HG03439 (cell line): ENCODE results near the gene NDRG2.
"Not testable (repeated sequence)": the region's sequence is repeated elsewhere in the genome, so short reads cannot be mapped to it uniquely, and the experiment has no call there.

Source experiments
- ATAC-seq: cut with Tn5 transposase; IDR thresholded peaks from one replicate; pipeline ENCODE4 v1.9.1; 2021; ENCODE audit warnings: mild to moderate bottlenecking, moderate library complexity; ENCODE audit not compliant: unreplicated experiment

The NDRG2 gene

GRCh38 chr14:21016413-21017190 is 8.3 kb downstream of the NDRG2 start:
- ATAC-seq: no peak

- no peak for ATAC-seq
Observed at GRCh38 chr14:21015312-21015711, 9.5 kb downstream of the NDRG2 start.

DNA sequence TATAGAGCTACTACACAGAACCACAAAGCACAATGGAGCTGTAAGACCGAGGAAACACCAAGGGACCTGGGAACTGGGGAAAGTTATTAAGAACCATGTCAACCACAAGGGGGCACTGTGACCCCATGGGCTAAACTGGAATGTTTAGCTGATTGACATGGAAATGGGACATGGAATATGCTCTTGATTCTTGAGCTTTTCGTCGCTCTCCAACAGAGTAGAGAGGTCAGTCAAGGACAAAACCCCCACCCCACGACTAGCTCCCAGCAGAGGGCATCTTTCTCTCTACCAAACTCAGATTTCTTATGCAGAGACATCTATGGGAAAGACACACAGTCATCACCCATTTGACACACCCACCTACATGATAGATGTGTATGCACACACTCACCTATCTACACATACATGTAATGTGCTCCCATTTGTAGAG is 10.1 kb downstream of the NDRG2 start:
- ATAC-seq: no peak

GRCh38 chr14:21011136-21011535 is 13.7 kb downstream of the NDRG2 start:
- ATAC-seq: no peak

DNA sequence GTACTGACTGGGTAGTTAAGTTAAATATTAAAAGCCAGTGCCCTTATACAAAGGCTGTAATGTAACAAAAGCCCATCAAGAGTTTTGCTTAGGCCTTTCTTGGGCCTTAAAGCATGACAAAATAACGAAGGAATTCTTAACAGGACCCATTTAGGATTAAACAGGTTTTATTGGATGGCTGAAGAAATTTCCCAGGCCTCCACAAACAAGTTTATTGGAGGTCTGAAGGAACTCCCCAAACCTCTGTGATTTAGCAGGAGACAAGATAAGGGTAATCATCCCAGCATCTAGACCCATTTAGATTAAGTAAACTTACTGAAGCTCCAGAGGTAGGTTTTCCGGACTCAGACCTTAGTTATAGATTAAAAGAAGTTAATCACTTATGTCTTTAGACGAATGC is 15.1 kb downstream of the NDRG2 start:
- not testable (repeated sequence) for ATAC-seq

GRCh38 chr14:21003788-21004346 is 21.0 kb downstream of the NDRG2 start:
- ATAC-seq: no peak

DNA sequence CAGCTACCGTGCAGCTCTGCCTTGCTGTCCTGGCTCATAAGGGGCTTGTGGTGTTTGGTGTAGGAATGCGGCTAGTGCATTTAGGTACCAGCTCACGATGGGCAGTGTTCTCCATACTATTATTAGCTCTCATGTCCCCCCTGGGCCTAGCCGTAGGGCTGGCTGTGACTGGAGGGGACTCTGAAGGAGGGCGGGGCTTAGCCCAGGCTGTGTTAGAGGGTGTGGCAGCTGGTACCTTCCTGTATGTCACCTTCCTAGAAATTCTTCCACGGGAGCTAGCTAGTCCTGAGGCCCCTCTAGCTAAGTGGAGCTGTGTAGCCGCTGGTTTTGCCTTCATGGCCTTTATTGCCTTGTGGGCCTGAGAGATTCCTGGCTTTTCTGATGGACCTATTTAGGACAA is 23.6 kb downstream of the NDRG2 start:
- no peak for ATAC-seq

DNA sequence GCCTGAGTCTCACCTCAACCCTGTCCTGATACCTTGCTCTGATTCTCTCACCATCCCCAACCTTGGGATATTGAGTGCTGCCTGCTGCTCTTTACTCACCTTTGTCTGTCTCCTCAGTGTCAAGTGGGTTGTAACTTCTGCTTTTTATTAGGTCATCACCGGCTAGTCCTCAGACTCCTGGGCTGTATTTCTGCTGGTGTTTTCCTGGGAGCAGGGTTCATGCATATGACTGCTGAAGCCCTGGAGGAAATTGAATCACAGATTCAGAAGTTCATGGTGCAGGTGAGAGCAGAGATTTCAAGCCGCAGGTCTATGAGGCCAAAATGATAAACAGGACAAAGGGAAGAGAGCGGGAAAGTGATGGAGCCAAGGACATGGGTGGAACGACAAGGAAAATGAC is 25.3 kb downstream of the NDRG2 start:
- ATAC-seq: no peak

GRCh38 chr14:20998674-20999366 is 26.0 kb downstream of the NDRG2 start, which contains the start of gene SLC39A2:
Gene SLC39A2, plus strand, starts transcription at chr14:20999293. Its CDS starts 154 bp downstream, at chr14:20999447.
- no peak for ATAC-seq

- no peak for ATAC-seq
Observed at GRCh38 chr14:20998139-20998538, 26.7 kb downstream of the NDRG2 start.

GRCh38 chr14:20997564-20997963 is 27.3 kb downstream of the NDRG2 start:
- ATAC-seq: no peak

DNA sequence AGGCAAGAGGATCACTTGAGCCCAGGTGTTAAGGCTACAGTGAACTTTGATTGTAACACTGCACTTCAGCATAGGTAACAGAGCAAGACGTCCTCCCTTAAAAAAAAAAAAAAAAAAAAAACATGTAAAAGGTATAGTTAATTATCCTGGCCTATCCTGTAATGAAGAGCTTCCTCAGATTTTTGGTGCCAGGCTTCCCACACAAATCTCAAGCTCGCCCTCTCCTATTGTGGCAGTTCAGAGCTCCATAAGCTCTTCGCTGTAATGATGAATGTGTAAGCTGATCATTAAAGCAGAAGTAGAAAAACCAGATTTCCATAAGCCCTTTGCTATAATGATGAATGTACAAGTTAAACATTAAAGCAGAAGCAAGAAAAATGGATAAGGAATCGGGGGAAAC is 27.7 kb downstream of the NDRG2 start:
- ATAC-seq: no peak

- no peak for ATAC-seq
Observed at GRCh38 chr14:20996521-20996920, 28.3 kb downstream of the NDRG2 start.

GRCh38 chr14:20989787-20990600 is 34.9 kb downstream of the NDRG2 start, which contains the start of gene METTL17:
Gene METTL17, plus strand, starts transcription at chr14:20989980. Its CDS starts 23 bp downstream, at chr14:20990003.
- peak; percentile 95 for ATAC-seq

- ATAC-seq: no peak
Observed at GRCh38 chr14:20989471-20989786, 35.4 kb downstream of the NDRG2 start.

DNA sequence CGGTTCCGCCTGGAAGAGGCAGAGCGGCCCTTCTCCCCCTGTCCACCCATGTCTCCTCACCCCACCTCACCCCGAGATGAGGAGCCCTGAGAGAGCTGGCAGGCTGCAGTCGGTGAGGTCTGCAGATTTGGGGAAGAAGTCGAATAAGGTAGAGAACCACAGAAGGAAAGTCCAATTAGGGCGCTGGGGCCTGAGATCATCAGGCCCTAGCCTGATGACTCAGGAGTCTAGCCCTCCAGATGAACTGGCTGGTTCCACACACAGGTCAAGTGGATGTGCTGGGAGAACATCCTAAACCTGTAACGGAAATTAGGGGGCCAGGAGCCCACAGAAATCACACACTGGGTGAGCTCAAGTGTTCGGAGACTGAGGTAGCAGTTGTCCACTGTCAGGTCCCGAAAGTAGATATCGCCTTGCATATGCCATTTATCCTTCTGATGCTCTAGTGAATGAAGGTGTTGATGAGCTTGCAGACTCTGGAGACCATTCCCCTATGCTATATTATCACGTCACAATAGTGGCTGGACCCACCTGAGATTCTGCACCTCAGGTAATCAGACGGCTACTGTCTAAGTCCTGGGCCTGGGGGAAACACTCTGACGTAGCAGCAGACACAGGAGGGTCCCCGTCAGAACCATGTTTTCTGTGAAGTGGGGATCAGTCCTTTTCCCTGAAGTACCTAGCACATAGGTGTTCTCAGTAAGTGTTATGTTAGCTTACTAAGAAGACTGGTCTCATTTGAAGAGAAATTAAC is 36.0 kb downstream of the NDRG2 start:
- no peak for ATAC-seq

DNA sequence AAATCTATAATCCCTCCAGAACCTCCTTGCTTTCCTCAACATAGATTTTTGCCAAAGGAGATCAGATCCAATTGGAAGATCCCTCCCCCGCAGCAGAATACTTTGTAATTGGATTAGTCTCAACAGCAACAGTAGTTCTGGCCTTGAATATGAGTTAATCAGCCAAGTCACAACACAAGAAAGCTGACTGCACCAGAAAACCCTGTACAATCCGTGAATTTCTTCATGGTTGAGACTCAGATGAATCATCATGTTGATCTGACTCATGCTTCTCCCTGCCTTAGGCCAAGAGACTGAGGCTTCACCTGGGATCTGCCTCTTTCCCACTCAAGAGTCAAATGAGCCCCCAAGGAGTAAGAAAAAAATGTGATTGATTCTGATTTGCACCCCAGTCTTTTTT is 38.0 kb downstream of the NDRG2 start:
- no peak for ATAC-seq

DNA sequence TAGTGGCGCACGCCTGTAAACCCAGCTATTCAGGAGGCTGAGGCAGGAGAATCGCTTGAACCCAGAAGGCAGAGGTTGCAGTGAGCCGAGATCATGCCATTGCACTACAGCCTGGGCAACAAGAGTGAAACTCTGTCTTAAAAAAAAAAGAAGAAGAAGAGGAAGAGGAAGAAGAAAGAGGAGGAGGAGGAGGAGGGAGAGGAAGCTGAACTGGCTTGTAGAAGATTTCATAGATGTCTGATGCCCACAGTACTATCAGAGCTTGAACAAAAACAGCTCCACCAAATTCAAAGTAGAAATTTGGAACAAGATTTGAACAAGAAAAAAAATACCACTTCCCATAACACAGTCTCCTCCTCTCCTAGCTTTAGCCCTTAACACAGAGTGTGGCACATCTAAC is 39.2 kb downstream of the NDRG2 start:
- not testable (repeated sequence) for ATAC-seq

- ATAC-seq: no peak
Observed at GRCh38 chr14:20982646-20983369, 42.1 kb downstream of the NDRG2 start.

GRCh38 chr14:20980906-20981305 is 44.0 kb downstream of the NDRG2 start:
- ATAC-seq: no peak
